HG03442 (cell line): ENCODE data around the gene MYO1A.
"Not testable (repeated sequence)": the region's sequence is repeated elsewhere in the genome, so short reads cannot be mapped to it uniquely, and the experiment has no call there.

Source experiments
- ATAC-seq: cut with Tn5 transposase; IDR thresholded peaks from one replicate; pipeline ENCODE4 v1.9.1; 2021; ENCODE audit warnings: mild to moderate bottlenecking, moderate library complexity; ENCODE audit not compliant: unreplicated experiment

MYO1A gene

GRCh38 chr12:57048423-57049118 lies 1.4 kb downstream of the MYO1A start:
- no peak for ATAC-seq

GRCh38 chr12:57047981-57048380 lies 1.9 kb downstream of the MYO1A start:
- no peak for ATAC-seq

GRCh38 chr12:57046947-57047890 lies 2.7 kb downstream of the MYO1A start:
- no peak for ATAC-seq

GRCh38 chr12:57046086-57046791 lies 3.7 kb downstream of the MYO1A start:
- no peak for ATAC-seq

GRCh38 chr12:57044889-57045288 lies 5.0 kb downstream of the MYO1A start:
- ATAC-seq, result no peak

GRCh38 chr12:57044468-57044867 lies 5.5 kb downstream of the MYO1A start:
- ATAC-seq, result no peak

GRCh38 chr12:57042695-57043094 lies 7.2 kb downstream of the MYO1A start:
- no peak for ATAC-seq

GRCh38 chr12:57040750-57041149 lies 9.2 kb downstream of the MYO1A start:
- ATAC-seq, result no peak

GRCh38 chr12:57040211-57040610 lies 9.7 kb downstream of the MYO1A start:
- no peak for ATAC-seq

GRCh38 chr12:57039016-57039798 lies 10.7 kb downstream of the MYO1A start:
- ATAC-seq, result no peak

- no peak for ATAC-seq
These were observed 12.7 kb downstream of the MYO1A start for GRCh38 chr12:57037264-57037663.

GRCh38 chr12:57033431-57033830 lies 16.5 kb downstream of the MYO1A start:
- no peak for ATAC-seq

- ATAC-seq, result no peak
These were observed 18.1 kb downstream of the MYO1A start for GRCh38 chr12:57031789-57032188.

GRCh38 chr12:57031138-57031725 lies 18.7 kb downstream of the MYO1A start:
- no peak for ATAC-seq

- ATAC-seq, result no peak
These were observed 20.5 kb downstream of the MYO1A start for GRCh38 chr12:57029457-57029856.

GRCh38 chr12:57027805-57028153 lies 22.1 kb downstream of the MYO1A start:
- no peak for ATAC-seq

- ATAC-seq, result no peak
These were observed 22.7 kb downstream of the MYO1A start for GRCh38 chr12:57027011-57027804.

- ATAC-seq, result no peak
These were observed 24.7 kb downstream of the MYO1A start for GRCh38 chr12:57025196-57025595.

GRCh38 chr12:57022324-57022723 lies 27.6 kb downstream of the MYO1A start:
- not testable (repeated sequence) for ATAC-seq
